SK-N-DZ (cell line): ENCODE measurements around the gene NSUN7.

ENCODE experiments used
- DNase-seq: peaks from one replicate; pipeline ENCODE4 v3.0.0-alpha.2; 2015; ENCODE audit warnings: low spot score

The NSUN7 gene

GRCh38 chr4:40734497-40734896 is 15.3 kb upstream of the NSUN7 start:
- DNase-seq, result no peak

GRCh38 chr4:40736910-40737309 is 12.8 kb upstream of the NSUN7 start:
- peak; percentile 14 for DNase-seq

GRCh38 chr4:40737879-40738278 is 11.9 kb upstream of the NSUN7 start:
- no peak for DNase-seq

GRCh38 chr4:40739347-40739746 is 10.4 kb upstream of the NSUN7 start:
- DNase-seq, result no peak

GRCh38 chr4:40744218-40744617 is 5.5 kb upstream of the NSUN7 start:
- DNase-seq, result no peak

- no peak for DNase-seq
Observed at GRCh38 chr4:40745285-40745984, 4.3 kb upstream of the NSUN7 start.

GRCh38 chr4:40747207-40747835 is 2.4 kb upstream of the NSUN7 start:
- DNase-seq, result no peak

GRCh38 chr4:40750461-40751258 is 905 bp downstream of the NSUN7 start:
- no peak for DNase-seq

- no peak for DNase-seq
Observed at GRCh38 chr4:40755616-40756015, 5.9 kb downstream of the NSUN7 start.

GRCh38 chr4:40763228-40763716 is 13.5 kb downstream of the NSUN7 start:
- no peak for DNase-seq

GRCh38 chr4:40769266-40769665 is 19.5 kb downstream of the NSUN7 start:
- no peak for DNase-seq

GRCh38 chr4:40778090-40778489 is 28.3 kb downstream of the NSUN7 start:
- no peak for DNase-seq

GRCh38 chr4:40782876-40783275 is 33.1 kb downstream of the NSUN7 start:
- DNase-seq, result no peak

- DNase-seq, result no peak
Observed at GRCh38 chr4:40785727-40786126, 36.0 kb downstream of the NSUN7 start.

- DNase-seq, result no peak
Observed at GRCh38 chr4:40788331-40788730, 38.6 kb downstream of the NSUN7 start.

GRCh38 chr4:40789031-40789430 is 39.3 kb downstream of the NSUN7 start:
- DNase-seq, result no peak

GRCh38 chr4:40789771-40790170 is 40.0 kb downstream of the NSUN7 start:
- DNase-seq, result no peak

GRCh38 chr4:40800064-40800463 is 50.3 kb downstream of the NSUN7 start:
- DNase-seq, result no peak

- DNase-seq, result no peak
Observed at GRCh38 chr4:40804598-40804997, 54.8 kb downstream of the NSUN7 start.

- no peak for DNase-seq
Observed at GRCh38 chr4:40808926-40809457, 59.2 kb downstream of the NSUN7 start.

GRCh38 chr4:40811956-40812355 is 62.2 kb downstream of the NSUN7 start:
- DNase-seq, result no peak

GRCh38 chr4:40812386-40812785 is 62.6 kb downstream of the NSUN7 start:
- no peak for DNase-seq
